Colon (tissue), 2 donors: ENCODE measurements around the gene ROBO1.

Source experiments
- FAIRE-seq: peaks from 2 replicates; lab custom pipeline; 2012; peaks lifted over from hg19 to GRCh38; lab: Jason Lieb, UNC
- donor health status: control.
- donor health status: control.

The ROBO1 gene

DNA sequence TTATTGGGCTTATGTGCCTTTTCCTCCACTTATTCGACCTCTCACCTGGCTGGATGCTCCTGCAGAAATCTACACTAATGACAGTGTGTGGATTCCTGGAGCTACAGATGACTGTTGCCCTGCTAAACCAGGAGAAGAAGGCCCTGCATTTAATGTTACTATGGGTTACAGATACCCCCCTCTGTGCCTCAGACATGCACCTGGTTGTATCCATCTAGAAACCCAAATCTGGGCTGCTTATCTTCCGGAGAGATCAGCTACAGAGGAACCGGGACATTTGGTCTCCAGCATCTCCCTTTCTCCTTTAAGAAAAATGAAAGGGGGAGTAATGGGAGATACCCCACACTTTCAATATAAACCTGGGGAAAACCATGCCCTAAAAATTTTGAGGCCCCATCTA is 710.0 kb downstream of the ROBO1 start:
- FAIRE-seq: no peak

DNA sequence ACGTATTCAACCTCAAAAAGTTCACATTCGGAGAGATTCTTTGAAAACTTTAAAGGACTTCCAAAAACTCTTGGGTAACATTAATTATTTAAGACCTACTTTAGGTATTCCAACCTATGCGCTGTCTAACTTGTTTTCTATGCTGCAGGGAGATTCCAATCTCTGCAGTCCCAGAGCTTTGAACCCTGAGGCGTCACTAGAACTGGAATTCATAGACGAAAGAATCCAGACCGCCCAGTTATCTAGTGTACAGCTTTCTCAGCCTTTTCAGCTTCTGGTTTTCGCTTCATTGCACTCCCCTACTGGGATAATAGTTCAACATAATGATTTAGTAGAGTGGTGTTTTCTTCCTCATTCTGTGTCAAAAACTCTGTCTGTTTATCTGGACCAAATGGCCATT is 711.3 kb downstream of the ROBO1 start:
- no peak for FAIRE-seq

DNA sequence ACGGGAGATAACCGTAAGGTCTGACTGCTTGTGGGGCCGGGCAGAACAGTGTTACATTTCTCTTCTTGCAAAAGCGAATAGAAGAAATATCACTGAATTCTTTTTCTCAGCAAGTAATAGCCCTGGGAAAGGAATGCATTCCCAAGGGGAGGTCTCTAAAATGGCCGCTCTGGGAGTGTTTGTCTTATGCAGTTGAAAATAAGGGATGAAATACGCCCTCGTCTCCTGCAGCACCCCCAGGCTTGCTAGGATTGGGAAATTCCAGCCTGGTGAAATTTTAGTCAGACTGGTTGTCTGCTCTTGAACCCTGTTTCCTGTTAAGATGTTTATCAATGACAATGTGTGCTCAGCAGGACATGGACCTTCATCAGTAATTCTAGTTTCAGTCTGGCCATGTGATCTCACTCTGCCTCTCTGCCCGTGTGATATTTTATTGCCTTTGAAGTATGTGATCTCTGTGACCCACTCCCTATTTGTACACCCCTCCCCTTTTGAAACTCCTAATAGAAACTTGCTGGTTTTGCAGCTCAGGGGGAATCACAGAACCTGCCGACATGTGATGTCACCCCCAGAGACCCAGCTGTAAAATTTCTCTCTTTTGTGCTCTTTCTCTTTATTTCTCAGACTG is 715.6 kb downstream of the ROBO1 start:
- FAIRE-seq: no peak

DNA sequence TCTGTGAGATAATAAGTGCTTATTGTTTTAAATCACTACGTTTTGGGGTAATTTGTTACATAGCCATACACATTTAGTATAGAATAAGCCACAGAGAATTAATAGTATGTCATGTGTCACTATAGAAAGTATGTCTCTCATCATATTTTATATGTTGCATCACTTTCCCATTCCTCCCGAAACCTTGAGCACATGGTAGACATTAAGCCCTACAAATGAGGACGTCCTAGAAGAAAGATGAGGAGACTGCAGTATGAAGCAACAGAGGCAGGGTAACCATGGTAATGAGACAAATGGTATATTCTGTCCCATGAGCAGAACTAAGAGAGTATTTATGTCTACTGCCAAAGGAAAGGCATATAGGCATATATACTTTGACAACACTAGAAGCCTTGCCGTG is 720.2 kb downstream of the ROBO1 start:
- no peak for FAIRE-seq

DNA sequence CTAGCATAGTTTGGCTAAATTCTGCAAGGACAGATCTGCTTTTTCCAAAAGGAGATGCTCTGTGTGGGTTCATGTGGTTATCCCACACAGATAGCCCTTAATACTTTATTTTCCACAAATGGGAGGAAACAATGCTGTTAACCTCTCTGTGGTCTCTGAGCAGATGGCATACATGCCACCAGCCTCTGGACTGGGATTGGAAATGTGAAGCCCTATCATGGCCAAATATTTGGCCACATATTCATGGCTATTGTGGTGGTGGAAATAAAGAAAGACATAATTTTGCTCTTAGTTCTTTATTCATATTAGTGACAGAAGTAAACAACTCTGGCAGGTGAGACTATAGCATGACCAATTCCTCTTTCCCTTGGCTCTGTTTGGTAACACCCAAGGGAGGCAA is 726.2 kb downstream of the ROBO1 start:
- no peak for FAIRE-seq

DNA sequence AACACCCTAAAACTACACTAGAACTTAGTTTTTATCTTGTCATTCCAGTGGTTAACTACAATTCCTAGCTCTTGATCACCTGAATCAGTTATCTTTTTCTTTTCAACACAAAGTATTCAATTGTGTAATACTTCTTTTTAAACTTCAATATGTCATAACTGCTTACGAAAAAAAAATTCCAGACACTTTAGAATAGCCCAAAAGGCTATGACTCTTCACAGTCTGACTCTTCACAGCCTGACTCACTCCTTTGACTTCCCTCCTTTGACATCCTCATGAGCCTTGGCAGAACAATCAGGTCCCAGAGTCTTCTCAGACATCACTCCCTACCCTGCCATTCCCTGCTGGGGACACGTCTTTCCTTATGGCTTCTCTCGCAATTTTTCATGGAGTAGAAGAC is 727.1 kb downstream of the ROBO1 start:
- FAIRE-seq: no peak

DNA sequence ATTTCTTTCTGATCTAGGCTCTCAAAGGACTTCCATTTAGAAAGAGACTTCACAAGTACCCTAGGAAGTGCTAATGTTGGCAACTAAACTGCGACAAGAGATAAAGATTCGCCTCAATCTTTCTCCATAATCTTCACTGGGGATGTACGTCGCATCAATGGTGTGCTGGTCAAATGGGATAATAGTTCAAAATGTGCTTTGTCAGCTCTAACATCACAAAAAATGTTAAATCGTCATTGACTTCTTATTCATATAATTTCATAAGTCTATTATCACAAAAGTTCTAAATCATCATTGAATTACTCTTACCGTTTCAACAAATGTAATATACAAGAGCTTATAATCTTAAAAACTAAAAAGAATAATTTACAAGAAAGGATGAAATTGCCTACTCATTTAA is 727.7 kb downstream of the ROBO1 start:
- FAIRE-seq: no peak

DNA sequence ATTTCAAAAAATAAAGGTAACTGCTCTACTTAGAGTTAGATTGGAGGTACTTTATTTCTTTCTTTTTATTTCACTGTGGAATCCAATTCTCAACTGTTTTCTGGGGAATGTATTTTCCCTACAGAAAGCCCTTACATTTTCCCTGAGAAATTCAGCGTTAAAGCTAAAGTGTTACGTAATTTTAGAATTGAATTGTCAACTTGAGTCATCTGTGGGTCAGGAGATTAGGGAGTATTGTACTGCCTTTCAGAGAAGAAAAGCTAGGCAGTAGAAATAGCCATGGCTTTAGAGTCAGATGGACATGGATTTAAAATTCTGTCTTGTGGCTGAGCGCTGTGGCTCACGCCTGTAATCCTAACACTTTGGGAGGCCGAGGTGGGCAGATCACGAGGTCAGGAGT is 728.6 kb downstream of the ROBO1 start:
- no peak for FAIRE-seq

DNA sequence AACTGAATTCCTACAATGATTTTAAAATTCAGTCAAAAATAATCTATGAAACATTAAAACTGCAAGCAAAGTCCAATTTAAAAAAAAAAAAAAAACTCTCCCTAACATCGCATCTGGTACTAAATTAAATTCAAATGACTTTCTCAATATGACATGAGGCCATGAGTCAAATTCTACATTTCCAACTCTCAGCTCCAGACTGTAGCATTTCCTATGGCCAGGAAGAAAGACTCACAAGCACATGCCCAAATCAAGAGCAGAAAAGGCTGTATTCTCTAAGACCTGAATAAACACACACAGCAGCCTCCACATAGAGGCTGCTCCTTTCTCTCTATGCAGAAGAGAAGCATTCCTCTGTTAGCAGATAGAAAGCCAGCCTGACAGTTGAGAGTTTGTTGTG is 729.2 kb downstream of the ROBO1 start:
- FAIRE-seq: no peak

DNA sequence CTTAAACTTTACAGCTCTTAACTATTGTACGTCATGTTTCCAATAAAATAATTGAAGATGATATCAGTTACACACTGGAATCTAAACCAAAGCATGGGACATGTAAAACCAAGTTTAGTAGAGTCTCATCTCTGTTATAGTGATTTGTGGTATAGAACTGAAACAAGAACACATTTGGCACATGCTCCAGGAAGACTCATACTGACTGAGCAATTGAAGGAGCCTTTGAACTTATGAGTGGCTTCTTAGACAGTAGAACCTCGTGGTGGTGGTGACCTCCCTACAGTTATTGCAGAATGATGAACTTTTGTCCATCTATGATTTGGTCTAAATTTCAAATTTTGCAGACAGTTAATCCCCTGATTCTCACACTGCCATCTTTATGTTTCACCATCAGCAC is 729.7 kb downstream of the ROBO1 start:
- no peak for FAIRE-seq

DNA sequence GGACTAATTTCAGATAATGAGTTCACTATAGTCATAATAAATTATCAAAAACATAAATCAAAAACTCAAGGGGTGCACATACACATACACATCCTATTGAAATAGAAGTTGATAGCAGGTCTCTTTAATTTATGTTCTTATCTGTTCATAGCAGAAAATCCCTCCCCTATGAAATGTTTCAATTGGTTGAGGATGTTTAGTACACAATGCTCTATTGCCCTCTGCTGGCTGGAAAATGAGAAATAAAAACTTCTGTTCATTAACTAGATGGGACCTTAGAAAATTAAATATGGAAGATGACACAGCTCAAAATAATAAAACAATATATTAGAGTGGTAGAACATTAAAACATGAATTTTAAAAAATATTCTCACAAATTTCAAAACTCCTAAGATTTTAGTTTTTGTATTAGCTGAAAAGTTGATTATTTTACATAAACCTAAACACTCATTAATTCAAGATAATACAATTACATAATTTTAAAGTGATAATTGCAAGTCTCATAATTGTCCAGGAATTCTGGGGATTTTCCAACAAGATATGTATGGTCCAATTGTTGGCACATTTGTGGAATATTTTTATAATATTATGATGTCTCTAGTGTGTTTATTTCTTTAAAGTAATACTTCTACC is 735.0 kb downstream of the ROBO1 start:
- FAIRE-seq: peak; percentile 69

DNA sequence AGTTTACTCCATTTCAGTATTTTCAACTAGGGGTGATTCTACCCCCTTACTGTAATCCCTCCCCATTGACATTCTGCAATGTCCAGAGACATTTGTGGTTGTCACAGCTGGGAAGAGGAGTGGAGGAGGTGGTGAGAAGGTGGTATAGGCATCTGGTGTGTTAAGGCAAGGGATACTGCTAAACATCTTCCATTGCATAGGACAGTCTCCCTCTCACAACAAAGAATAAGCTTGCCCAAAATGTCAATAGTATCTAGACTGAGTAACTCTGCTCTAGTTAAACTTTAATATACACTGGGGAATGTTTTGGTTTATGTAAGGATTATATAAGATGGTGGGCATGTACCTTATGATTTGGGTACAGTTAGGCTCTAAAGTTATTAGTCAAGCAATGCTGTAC is 737.6 kb downstream of the ROBO1 start:
- no peak for FAIRE-seq

DNA sequence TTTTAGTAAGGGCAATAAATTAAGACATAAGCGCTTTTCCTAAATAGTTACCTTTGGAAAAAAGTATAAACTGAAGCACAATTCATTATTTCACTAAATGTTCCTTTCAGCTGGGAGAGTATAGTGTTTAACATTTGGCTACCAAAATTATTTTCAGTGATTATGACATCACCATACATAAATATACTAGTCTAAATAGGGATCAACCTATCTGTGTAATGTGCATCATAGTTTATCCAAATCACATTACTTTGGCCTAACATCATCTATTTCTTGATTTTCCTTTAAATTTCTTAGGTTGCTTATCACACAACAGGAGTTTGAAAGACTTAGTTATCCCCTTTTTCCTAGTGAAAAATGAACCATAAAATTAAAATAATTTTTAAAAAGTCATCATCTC is 738.9 kb downstream of the ROBO1 start:
- FAIRE-seq: no peak

DNA sequence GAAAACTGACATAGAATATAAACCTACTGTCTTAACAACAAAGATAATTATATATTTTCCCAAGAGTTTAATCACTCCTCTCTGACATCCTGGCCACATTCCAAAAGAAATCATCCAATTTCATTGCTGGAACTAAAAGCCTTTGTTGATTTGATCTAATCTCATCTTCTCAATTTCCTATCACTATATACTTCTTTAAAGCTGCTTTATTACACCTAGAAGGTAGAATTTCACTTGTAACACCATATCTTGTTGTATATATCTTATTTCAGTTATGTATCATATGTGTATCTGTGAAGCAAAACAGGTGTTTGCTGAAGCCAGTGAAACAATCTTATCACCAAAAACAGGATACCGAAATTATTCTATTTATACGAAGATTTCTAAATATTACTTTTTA is 740.2 kb downstream of the ROBO1 start:
- no peak for FAIRE-seq

DNA sequence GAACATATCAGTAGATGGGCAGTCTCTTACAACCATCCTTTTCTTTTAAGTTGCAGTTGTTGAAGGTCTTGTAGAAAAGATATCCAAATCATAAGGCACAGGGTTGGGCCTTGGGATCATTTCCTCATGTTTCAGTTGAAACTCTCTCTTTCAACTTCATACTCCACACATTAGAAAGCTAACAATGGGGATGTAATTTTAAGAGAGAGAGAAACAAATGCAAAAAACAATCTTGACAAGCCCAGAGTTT is 747.9 kb downstream of the ROBO1 start:
- FAIRE-seq: no peak

DNA sequence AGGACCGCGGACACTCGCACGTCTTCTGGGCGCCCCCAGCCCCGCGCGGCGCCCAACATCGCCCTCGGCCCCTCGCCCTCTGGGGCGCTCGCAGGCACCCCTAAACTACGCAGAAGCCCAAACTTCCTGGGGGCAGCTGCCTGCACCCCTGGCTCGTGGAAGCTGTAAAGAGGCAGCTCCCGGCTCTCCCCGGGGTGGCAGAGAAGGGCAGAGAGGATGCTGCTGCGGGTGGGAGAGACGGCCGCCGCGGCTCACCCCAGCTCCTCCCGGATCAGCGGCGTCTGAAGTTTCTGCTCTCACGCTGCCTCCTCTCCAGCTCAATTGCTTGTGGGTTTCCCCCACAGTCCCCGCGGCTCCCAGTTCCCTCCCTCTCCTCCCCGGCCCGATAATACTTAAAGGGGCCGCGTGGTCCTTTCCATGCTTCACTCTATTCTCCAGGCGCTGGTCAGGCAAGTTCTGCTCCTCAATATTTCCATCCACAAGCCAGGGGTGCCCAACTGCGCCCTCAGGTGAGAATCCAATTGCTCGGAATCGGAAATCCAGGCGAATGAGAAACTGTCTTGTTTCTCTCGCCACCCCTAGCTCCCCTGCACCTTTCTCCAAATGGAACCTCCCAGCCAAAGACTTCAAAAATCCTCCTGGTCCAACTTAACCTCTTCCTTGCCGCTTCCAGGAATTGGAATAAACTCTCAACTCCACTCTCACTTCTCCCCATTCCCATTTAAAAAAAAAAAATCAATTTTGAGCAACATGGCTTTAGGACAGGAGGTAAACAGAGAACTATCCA is 748.5 kb downstream of the ROBO1 start:
- FAIRE-seq: no peak

DNA sequence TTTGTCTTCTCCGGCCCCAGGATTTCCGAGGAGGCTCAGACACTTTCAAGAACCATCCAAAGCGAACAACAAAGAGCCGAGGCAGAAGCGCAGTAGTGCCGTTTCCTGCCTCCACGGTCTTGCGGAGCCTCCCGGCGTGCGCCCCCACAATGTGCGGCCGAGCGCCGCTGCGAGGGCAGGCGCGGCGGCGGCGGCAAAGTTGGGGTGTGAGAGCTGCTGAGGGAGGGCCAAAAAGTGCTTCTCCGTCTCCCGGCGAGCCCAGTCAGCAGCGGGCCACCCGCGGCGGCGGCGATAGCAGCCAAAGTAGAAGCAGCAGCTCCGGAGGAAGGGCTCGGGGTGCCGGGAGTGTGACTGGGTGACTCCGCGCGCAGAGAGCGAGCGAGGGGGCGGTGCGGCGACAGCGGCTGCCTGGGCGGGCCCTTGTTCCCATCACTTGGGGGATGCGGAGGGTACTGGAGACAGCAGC is 749.1 kb downstream of the ROBO1 start:
- FAIRE-seq: no peak

DNA sequence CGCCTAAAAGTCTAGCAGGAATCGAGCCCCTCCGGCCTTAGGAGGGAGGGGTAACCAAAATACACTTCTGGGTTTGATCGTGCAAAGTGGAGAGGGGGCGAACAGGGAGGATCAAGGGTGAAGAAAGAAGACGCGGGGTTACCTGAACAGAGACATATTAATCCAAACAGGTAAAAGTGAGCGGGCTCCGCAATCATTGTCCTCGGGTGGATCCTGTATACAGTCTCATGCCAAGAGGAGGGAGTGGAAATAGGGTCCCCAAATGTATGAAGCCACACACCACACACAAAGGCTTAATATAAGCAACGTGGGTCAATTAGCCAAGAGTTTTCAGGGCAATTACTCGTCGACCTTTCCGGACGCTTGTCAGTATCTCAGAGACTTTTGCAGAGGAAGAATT is 749.5 kb downstream of the ROBO1 start:
- no peak for FAIRE-seq

DNA sequence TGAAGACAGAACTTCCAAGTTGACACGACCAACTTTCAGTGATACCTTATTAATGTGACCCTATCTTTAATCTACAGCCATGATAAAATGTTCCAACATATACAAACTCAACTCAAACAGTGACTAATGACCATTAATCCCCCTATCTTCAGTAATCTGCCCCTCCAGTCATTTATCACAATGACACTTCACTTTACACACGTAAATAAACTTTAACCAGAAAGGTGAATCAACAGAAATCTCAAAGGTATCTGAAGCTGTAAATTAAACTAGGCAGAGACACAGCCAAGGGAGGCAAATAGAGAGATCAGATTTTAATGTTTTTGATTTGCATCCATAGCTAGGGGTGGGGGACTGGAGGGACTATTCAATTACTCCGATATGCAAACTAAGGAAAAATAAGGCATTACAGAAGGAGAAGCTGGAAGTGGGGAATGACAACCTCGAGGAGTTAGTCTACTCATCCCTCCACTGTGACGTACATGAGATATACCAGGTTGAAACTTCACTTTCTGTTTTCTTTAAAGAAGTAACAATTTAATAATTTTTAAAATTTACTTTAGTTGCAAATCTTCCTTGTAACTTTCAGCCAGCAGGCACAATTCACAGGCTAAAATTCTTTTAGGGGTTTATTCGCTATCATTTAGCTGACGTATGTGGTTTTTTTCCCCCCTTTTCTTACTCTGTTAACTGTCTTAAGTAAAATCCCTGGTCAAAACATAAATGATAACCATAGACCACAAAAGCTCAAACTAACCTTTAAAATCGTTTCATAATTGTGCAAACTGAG is 751.0 kb downstream of the ROBO1 start:
- FAIRE-seq: no peak

DNA sequence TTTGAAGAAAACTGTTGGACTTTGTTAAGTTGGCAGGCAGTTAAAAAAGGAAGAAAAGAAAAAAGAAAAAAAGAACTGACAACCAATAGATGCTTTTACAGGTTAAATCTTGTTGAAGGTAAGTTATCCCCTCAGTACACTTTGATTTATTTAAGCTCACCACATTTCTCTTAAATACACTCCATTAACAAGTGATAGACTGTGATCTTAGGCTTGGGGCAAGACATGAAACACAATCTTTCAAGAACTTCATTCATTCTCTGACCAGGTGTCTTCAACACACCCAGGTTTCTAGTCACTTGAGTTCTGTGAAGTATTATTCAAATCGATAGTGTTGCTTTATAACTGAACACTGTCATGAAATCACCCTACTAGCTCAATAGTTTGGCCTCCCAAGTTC is 751.9 kb downstream of the ROBO1 start:
- no peak for FAIRE-seq

DNA sequence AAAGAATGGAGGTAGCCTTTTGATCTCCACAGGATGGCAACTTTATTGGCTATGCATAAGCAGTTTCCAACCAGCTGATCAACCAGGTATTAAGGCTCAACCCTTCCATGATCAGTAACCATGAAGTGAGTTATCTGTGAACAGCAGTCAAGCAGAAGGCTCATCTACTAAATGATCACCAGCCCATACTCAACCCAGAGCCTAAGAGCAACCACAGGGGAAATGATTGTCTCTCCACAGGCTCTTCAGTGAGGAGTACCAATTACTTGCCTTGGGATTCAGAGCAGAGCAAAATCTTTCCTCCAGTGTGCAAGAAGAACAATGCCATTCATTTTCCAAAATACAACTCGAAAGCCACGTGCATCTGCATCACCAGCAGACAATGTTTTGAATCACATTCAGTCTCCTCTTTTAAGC is 754.8 kb downstream of the ROBO1 start:
- no peak for FAIRE-seq

DNA sequence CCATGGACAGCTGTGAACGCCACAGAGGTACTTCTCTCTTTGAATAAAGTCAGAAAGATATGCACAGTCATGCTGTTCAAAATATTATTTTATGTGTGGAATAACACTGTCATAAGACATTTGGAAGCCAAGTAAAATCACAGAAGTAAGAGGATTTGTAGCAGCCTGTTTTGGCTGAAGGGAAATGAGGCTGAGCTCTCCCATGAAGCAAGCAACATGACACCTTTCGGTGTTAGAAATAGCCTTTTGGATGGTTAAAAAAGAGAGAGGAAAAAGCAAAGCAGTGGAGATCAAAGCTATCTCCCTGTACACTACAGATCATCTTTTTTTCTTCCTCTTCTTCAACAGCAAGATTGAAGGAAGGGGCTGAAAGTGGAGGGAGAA is 755.3 kb downstream of the ROBO1 start:
- FAIRE-seq: no peak
